HuH-7 (cell line): ENCODE measurements around the gene ULK3.

Experiments used
- DNase-seq: peaks from one replicate; pipeline ENCODE4 v3.0.0; 2011; ENCODE audit warnings: low spot score

Gene ULK3

DNA sequence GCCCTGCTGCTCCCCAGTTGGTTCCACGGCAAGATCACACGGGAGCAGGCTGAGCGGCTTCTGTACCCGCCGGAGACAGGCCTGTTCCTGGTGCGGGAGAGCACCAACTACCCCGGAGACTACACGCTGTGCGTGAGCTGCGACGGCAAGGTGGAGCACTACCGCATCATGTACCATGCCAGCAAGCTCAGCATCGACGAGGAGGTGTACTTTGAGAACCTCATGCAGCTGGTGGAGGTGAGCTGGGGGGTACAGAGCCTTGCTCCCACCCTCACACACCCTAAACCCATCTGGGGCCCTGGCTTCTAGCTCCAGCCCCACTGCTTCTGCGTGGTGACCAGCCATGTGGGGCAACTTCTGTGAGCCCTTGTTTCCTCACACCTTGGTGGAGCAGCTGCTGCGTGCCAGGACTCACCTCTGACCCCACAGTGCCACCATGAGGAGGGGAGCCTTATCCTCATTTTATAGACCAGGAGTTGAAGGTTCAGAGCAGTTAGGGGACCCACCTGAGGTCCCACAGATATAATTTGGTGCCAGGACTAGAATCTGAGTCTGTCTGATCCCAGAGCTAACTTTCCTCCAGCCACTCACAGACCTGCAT, 43.6 kb downstream of the ULK3 start:
- no peak for DNase-seq

DNA sequence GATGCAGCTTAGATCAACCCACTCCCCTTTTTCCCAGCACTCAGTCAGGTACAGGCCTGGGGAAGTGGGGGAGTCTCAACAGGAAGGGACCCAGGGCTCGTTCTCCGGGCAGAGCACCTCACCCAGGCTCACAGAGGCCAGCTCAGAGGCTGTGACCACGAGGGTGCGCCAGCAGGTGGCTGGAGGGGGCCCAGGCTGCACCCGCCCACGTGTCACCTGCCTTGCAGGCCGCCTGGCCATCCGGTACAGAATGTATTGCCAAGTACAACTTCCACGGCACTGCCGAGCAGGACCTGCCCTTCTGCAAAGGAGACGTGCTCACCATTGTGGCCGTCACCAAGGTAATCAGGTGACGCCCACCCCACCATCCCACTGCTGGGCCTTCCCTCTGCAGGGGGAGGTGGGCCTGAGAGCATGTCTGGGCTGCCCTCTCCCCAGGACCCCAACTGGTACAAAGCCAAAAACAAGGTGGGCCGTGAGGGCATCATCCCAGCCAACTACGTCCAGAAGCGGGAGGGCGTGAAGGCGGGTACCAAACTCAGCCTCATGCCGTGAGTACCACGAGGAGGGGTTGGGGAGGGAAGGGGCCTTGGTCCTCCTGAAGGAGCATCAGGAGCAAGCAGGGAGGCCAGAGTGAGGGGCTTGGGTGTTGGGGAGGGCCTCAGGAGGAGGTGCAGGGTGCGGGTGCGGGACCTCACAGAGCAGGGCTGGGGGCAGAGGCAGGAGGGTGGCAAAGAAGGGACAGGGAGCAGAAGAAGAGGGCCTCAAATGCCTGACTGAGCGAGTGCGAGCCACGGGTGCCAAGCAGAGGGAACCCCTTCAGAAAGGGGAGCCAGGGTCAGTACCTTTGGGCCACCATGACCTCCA, 44.3 kb downstream of the ULK3 start:
- no peak for DNase-seq

DNA sequence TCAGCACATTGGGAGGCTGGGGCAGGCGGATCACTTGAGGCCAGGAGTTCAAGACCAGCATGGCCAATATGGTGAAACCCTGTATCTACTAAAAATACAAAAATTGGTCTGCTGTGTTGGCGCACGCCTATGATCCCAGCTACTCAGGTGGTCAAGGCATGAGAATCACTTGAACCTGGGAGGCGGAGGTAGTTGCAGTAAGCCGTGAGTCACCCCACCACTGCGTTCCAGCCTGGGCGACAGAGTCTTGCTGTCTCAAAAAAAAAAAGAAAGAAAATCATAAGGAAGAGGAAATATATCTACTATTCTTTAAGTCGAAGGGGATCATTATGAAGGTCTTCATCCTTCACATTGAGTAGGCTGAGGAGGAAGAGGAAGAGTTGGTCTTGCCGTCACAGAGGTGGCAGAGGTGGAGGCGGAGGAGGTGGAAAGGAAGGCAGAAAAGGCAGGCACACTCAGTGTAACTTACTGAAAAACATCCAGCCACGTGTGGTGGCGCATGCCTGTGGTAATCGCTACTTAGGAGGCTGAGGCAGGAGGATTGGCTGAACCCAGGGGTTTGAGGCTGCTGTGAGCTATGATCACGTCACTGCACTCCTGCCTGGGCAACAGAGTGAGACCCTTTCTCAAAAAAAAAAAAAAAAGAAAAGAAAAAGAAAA, 46.9 kb downstream of the ULK3 start:
- DNase-seq, result no peak

GRCh38 chr15:74794970-74795349, 48.0 kb downstream of the ULK3 start:
- DNase-seq, result no peak

DNA sequence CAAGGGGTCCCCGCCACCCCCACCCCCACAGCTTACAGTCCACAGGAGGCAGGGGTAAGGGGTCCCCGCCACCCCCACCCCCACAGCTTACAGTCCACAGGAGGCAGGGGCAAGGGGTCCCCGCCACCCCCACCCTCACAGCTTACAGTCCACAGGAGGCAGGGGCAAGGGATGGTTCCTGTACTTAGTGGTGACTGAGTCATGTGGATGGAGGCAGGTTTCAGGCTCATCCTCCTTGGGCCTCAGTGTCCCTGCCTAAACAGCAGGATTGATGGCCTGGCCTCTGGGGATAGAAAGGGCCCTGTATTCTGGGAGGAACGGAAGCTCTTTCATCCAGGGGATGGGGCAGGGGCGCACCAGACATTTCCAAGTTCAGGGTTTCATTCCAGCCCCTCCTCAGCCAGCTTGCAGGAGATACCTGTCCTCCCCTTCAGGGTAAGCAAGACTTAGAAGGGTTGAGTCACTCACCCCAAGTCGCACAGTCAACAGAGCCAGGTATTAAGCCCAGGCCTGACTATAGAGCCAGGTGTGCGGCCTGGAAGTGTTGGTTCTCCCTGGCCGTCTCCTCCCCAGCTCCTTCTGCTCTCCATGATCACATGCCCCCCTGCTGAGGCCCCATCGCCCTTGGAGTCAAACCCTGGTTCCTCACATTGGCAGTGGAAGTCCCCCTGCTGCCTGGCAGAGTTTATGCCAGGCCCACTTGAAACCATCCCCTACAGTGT, 48.5 kb downstream of the ULK3 start:
- no peak for DNase-seq

DNA sequence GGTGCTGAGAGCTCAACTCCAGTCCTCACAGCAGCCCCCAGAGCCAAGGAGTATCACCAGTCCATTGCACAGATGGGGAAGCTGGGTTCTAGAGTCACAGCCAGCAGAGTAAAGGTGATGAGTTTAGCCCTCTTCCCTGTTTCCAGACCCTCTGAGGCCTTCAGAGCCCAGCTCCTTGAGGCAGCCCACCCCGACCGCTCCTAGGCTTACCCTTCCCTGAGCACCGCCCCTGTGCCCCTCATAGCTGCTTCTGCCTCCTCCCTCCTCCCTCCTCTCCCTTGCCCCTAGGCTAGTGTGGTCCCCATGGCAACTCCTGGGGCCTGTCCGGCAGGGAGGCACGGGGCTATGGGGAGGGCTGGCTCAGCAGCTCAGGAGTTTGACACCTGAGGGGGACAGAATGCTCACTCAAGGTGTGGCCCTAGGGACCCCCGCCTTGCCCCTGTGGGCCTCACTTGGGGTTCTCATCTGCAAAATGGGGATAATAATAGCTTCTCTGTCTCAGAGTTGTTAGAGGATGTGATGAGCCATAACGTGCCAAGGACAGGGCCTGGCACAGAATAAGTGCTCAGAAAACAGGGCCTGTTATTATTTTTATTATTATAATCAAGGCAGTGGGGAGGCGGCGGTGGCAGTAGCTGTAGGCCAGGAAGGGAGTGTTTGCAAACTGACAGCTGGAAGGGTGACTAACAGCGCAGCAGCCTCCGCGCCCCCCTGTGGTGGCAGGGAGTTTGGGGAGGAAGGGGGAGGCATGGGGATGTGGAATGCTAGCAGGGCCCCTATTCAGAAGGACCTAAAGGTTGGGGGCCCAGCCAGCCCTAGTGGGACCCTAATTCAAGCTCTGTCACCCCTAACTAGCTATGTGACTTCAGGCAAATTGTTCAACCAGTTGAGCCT, 49.6 kb downstream of the ULK3 start:
- no peak for DNase-seq

DNA sequence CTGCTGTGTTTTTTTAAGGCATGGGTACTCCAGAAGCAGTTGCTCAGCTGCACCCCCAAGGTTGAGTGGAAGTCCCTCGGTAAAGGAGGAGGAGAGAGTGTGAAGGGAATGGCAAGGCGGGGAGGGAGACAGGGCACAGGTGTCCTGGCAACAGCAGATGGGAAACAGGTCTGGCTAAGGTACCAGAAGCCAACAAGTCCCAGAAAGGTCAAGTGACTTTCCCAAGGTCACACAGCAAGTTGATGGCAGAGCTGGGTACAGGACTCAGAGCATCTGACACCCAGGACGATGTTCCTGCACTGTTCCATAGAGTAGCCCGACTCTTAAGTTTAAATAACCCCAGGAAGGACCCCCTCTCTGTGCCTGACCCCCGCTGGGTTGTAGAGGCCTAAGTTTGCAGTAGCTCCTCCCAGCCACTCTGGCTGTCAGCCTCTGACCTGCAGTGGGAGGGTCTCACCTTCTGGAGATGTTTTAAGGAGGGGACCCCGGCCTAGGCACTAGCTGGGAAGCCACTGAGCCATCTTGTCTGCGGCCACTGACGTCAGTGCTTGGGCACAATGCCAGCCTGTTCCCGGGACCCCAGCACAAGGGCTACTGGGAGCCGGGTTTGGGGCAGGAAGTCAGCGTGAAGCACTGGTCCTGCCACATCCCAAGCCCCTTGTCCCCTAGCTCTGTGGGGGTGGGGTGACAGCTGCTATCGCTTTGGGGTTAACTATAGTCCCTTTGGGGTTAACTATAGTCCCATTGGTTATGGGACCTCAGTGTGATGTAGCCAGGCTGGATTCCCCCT, 50.5 kb downstream of the ULK3 start:
- DNase-seq, result no peak

DNA sequence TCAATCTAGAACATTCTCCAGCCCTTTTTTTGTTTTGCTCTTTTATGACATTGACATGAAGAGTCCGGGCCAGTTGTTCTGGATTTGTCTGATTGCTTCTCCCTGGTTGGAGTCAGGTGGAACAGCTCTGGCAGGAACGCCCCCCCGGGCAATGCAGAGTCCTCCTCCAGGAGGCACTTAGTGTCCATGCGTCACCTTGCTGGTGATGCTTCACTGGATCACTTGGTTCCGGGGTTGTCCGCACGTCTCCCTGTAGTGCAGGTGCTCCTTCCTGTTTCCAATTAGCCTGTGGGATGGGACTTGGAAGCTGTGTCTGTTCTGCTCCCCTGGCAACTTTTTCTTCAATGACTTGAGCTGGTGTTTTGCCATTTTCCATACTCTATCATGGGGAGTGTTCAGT, 51.3 kb downstream of the ULK3 start:
- no peak for DNase-seq

- no peak for DNase-seq
Measured at GRCh38 chr15:74791007-74791406, 51.9 kb downstream of the ULK3 start.

GRCh38 chr15:74790080-74790916, 52.7 kb downstream of the ULK3 start:
- DNase-seq, result no peak

- no peak for DNase-seq
Measured at GRCh38 chr15:74789741-74790079, 53.2 kb downstream of the ULK3 start.

GRCh38 chr15:74789171-74789631, 53.8 kb downstream of the ULK3 start:
- DNase-seq, result no peak

DNA sequence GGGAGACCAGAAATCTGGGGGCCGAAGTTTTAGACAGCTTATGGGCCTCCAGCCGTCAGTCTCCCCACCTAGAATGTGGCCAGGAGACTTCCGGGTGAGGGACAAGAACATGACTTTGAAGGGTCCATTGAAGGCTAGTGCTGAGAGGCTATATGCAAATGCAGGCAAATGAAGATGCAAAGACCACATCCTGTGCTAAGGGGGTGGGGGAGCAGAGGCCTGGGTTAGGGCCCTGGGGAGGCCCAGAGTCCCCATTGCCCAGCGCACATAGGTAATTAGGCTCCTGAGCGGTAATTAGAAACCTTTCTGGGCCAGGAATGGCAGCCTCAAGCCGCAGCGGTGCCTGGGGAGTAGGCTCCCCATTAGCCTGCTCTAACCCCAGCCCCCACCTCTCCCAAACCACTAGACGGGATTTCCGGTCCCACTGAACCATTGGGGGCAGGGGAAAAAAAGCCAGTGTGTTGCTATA, 54.2 kb downstream of the ULK3 start:
- no peak for DNase-seq

- DNase-seq, result no peak
Measured at GRCh38 chr15:74788042-74788682, 54.8 kb downstream of the ULK3 start.

- peak; percentile 94 for DNase-seq
Measured at GRCh38 chr15:74787251-74788041, 55.5 kb downstream of the ULK3 start.

DNA sequence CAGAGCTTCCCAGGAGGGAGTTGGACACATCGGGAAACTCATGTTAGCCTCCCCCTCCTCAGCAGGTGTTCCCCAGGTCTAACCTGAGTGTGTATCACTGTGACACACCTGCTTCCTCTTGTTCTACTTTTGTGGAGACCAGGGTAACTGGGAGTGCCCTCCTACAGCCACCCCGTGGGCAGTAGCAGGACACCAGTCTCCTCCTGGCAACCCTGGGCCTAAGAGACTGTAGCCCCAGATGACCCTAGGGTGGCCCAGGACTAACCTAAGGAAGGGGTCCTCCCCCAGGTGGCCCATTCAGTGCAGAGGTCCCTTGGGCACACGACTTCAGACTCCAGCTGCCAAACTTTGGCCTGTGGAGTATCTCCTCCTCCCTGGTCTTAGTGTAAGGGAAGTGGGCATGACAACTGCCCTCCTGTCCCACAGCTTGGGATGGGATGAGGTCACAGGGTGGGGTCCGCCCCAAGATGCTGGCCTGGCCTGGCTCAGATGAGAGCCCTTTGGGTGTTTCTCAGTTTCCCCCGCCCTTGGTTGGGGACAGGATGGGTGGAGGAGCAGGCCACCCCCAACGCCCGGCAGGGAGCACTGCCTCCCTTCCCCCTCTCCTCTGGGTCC, 56.3 kb downstream of the ULK3 start:
- no peak for DNase-seq
